Measurements from ENCODE around the gene DNAJA3. TPM values are rescaled to one million over a fixed set of nuclear protein-coding genes. Genes with fewer than 3 reads are reported as not detected.

DNAJA3 gene
- total RNA-seq, 1 experiment from 2014 or later, result 93.3 TPM

GRCh38 chr16:4416200-4417032 lies 9.3 kb upstream of the DNAJA3 start, which contains the start of gene CORO7:
TSS of gene CORO7 (minus strand) at chr16:4416596. CDS start at chr16:4416518, 78 bp downstream.
- Histone ChIP-seq H3K79me2 (ENCODE audit: insufficient read depth, low read length) (peaks cover 16% of the 10 kb centered on the region), H3K9ac (ENCODE audit: low read length) (peak within 1 kb of the TSS; percentile 81), H3K9me3 (ENCODE audit: control insufficient read depth in 1 of 2, insufficient read depth in 1 of 2, low read depth in 1 of 2, low read length in 2 of 2) (no peaks in the 10 kb centered on the region), H3K36me3 (ENCODE audit: control insufficient read depth in 1 of 2, insufficient read depth in 2 of 2, low read length in 2 of 2) (no peaks in the 10 kb centered on the region), H3K27me3 (ENCODE audit: insufficient read depth, low read length) (no peaks in the 10 kb centered on the region), H3K4me2 (ENCODE audit: low read length) (peak within 1 kb of the TSS; percentile 90), H3K4me1 (ENCODE audit: control insufficient read depth in 1 of 2, insufficient read depth in 2 of 2, low read length in 2 of 2) (peaks cover 10 to 14% of the 10 kb centered on the region in 2 experiments; a peak in 3 of 4 replicates), H3K4me3 (replicated peaks in 1 of 2; ENCODE audit: low read depth in 1 of 2, low read length in 2 of 2) (peak within 1 kb of the TSS; percentile 60 to 78), H2AFZ (ENCODE audit: low read depth, low read length, poor library complexity, severe bottlenecking) (peak within 1 kb of the TSS; percentile 73), H4K20me1 (ENCODE audit: insufficient read depth) (no peaks in the 10 kb centered on the region), H3K9me2 (ENCODE audit: insufficient read depth) (no peaks in the 10 kb centered on the region), H3K27ac (ENCODE audit: low read depth, low read length) (peak within 1 kb of the TSS; percentile 74; the same call in 1 of the 2 replicates)
- CTCF ChIA-PET, result interaction anchor here (1.8 to 2.0 kb wide), 2 partner anchors 12 to 13 kb away, joined by 6 to 8 read pairs; no protein-coding TSS in a partner anchor
- TF ChIP-seq POLR2AphosphoS5 (IDR thresholded peaks at IDR 0.05; ENCODE audit: low read depth, low read length) (peak; percentile 57; the same call in 1 of the 2 replicates), CEBPB (IDR thresholded peaks at IDR 0.05; ENCODE audit: low read depth) (no peak), REST (IDR thresholded peaks at IDR 0.05; ENCODE audit: low read depth) (no peak), MAX (IDR thresholded peaks at IDR 0.05) (peak; percentile 85), CTCF (IDR thresholded peaks at IDR 0.05 in 2 of 3, conservative IDR thresholded peaks at IDR 0.05 in 1 of 3; ENCODE audit: borderline replicate concordance in 1 of 3, insufficient read depth in 1 of 3, low read depth in 2 of 3, low read length in 2 of 3) (no peak), EZH2 (IDR thresholded peaks at IDR 0.05) (no peak), TCF7L2 (IDR thresholded peaks at IDR 0.05; ENCODE audit: borderline replicate concordance, extremely low read depth, insufficient read depth, insufficient read length) (no peak), POLR2A (IDR thresholded peaks at IDR 0.05; ENCODE audit: borderline replicate concordance, extremely low read depth, insufficient read depth, insufficient read length) (no peak), ZFX (IDR thresholded peaks at IDR 0.05) (peak; percentile 46), SP1 (IDR thresholded peaks at IDR 0.05; ENCODE audit: low read depth) (peak; percentile 72)
- POLR2A ChIA-PET, result no interaction called here
- intact Hi-C loops (cut with micrococcal nuclease), result no loop called here
- peak; percentile 97 for ATAC-seq
- BruUV-seq (replicated peaks), result no TSS peak
- DNase-seq (ENCODE audit: low read depth, low spot score), result peak; percentile 69
- RAD21 ChIA-PET (ENCODE audit: low non-redundant PET in 1 of 2, low total read pairs in 2 of 2, uncharacterized antibody in 2 of 2, unreplicated experiment in 2 of 2), result interaction anchor here in 1 of 2 experiments (0.8 kb wide), 1 partner anchor 15 kb away, joined by 3 read pairs; no protein-coding TSS in a partner anchor
